Sigmoid colon (tissue), 7 donors: ENCODE data around the gene PLXNB1. TPM values are rescaled to one million over a fixed set of nuclear protein-coding genes. Genes with fewer than 3 reads are reported as not detected.

Experiments
- DNase-seq: peaks from one replicate; pipeline ENCODE4 v3.0.0-alpha.2; 2019
- H3K27ac ChIP-seq, 4 donors: fragments of 200-600 bp; sonication (generic); one replicate each; pipeline ENCODE4 v1.5.1; 2016 to 2019; ENCODE audit warnings: mild to moderate bottlenecking in 1 of 4
- H3K27me3 ChIP-seq, 3 donors: fragments of 200-600 bp; sonication (generic); one replicate each; pipeline ENCODE4 v1.5.1; 2019; ENCODE audit warnings: mild to moderate bottlenecking in 1 of 3
- H3K36me3 ChIP-seq, 4 donors: fragments of 200-600 bp; sonication (generic); one replicate each; pipeline ENCODE4 v1.5.1; 2016 to 2019
- H3K4me1 ChIP-seq, 4 donors: fragments of 200-600 bp; sonication (generic); one replicate each; pipeline ENCODE4 v1.5.1; 2017 to 2019
- H3K4me3 ChIP-seq, 4 donors: fragments of 200-600 bp; sonication (generic); one replicate each; pipeline ENCODE4 v1.5.1; 2017 to 2019; ENCODE audit warnings: mild to moderate bottlenecking in 2 of 4, moderate library complexity in 1 of 4
- H3K9me3 ChIP-seq, 4 donors: fragments of 200-600 bp in 3 of 4; sonication (generic) in 3 of 4; one replicate each; pipeline versions ENCODE4 v1.5.1 to v1.6.1; 2013 to 2019
- EP300 ChIP-seq, 4 donors: sonication (generic); formaldehyde crosslinking; IDR thresholded peaks; one replicate each; pipeline ENCODE4 v1.6.1; 2017; ENCODE audit warnings: antibody characterized with exemption in 4 of 4
- POLR2A ChIP-seq, 2 donors: fragments of 450-650 bp; IDR thresholded peaks; one replicate each; pipeline ENCODE4 v1.6.1; 2016; ENCODE audit warnings: antibody characterized with exemption in 2 of 2, mild to moderate bottlenecking in 2 of 2, moderate library complexity in 2 of 2
- POLR2AphosphoS5 ChIP-seq, 4 donors: sonication (generic); formaldehyde crosslinking; IDR thresholded peaks; one replicate each; pipeline ENCODE4 v1.6.1; 2017; ENCODE audit warnings: antibody characterized with exemption in 4 of 4
- WGBS, 2 donors: extraction: QIAGEN DNeasy Blood & Tissue Kit; methylation state at CpG; one replicate each; pipeline ENCODE4 v1.1.7; 2013; 5-methylcytosine and 5-hydroxymethylcytosine counted together
- intact Hi-C: fragments of 100-400 bp; cut with DNase I; formaldehyde crosslinking; loops from one replicate; pipeline ENCODE4 v1.15.1; 2023
- polyA plus RNA-seq, 3 donors: library from polyadenylated mRNA; stranded (reverse); fragments of 200-250 nt; gene quantifications; one replicate each; pipeline ENCODE4 v1.2.3, GENCODE V29; 2013
- total RNA-seq, 4 donors: library from RNA; depleted of rRNA; stranded (reverse); fragments of >200 nt; gene quantifications; one replicate each; pipeline ENCODE4 v1.1.0, GENCODE V29; 2016
- TF ChIP-seq, protein P1 (sequence below), 4 experiments: fragments of 450-650 bp in 3 of 4; fragments of 200-600 bp in 1 of 4; IDR thresholded peaks; one replicate each; pipeline ENCODE4 v1.5.1; 2016 to 2019; ENCODE audit warnings: antibody characterized with exemption in 4 of 4, mild to moderate bottlenecking in 3 of 4, moderate library complexity in 2 of 4
- donor health status: healthy with polysubstance abuse.
- donor health status: Bipolar disorder and iron deficiency.
- donor health status: healthy.

Gene PLXNB1
- total and polyA plus RNA-seq, 7 donors = 10.2 to 162 (median 65.7) TPM

DNA sequence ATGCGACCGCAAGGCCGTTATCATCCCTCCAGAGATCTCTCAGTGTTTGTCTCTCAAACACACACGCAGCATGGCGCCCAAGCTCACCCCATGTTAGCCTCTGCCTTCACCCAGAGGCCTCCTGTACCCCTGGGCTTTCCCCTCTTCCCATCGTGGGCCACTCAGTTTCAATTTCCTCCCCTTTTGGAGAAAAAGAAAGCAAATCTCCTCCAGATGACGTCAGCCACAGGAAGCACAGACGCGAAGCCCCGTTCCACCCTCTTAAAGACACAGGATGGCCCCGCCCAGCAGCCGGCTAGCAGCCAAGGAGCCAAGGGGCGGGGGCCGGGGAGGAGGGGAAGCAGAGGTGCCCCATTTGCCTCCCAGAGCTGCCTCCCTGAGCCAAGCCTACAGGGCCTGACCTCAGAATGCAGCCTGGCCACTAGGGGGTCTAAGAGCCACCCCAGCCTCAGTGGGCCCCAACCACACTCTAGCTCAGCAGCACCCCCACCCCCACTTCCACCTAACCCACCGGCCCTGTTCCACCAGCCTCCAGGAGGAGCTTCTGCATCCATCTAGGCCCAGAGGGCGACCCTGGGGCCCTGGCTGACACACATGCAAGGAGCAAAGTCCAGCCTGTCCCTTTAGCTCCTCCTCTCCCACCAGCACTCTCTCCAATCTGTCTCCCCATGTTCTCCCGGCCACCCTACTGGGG, 43.2 kb upstream of the PLXNB1 start:
- DNase-seq = peak; percentile 96
- intact Hi-C loops = no loop called here
- peaks cover 4 to 26% (median 11%) of the 10 kb centered on the region in 4 donors for H3K36me3 ChIP-seq
- no peaks in the 10 kb centered on the region for H3K9me3 ChIP-seq
- peaks cover 0 to 52% (median 48%) of the 10 kb centered on the region in 4 donors for H3K4me1 ChIP-seq
- WGBS, 2 donors = 1 to 6% methylated on average over 17 of the region's 17 CpGs
- peak overlapping the region; percentile 92 to 98 (median 95) for H3K27ac ChIP-seq
- peak overlapping the region; percentile 54 to 85 (median 72) for H3K4me3 ChIP-seq
- TF ChIP-seq, protein P1, sequence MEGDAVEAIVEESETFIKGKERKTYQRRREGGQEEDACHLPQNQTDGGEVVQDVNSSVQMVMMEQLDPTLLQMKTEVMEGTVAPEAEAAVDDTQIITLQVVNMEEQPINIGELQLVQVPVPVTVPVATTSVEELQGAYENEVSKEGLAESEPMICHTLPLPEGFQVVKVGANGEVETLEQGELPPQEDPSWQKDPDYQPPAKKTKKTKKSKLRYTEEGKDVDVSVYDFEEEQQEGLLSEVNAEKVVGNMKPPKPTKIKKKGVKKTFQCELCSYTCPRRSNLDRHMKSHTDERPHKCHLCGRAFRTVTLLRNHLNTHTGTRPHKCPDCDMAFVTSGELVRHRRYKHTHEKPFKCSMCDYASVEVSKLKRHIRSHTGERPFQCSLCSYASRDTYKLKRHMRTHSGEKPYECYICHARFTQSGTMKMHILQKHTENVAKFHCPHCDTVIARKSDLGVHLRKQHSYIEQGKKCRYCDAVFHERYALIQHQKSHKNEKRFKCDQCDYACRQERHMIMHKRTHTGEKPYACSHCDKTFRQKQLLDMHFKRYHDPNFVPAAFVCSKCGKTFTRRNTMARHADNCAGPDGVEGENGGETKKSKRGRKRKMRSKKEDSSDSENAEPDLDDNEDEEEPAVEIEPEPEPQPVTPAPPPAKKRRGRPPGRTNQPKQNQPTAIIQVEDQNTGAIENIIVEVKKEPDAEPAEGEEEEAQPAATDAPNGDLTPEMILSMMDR (IDR thresholded peaks at IDR 0.05) = peak; percentile 29 to 60 (median 42)
- TF ChIP-seq POLR2A (IDR thresholded peaks at IDR 0.05) (peak; percentile 59 to 70), EP300 (IDR thresholded peaks at IDR 0.05) (no peak), POLR2AphosphoS5 (IDR thresholded peaks at IDR 0.05) (peak; percentile 82 to 90 (median 86))
- no peaks in the 10 kb centered on the region for H3K27me3 ChIP-seq

DNA sequence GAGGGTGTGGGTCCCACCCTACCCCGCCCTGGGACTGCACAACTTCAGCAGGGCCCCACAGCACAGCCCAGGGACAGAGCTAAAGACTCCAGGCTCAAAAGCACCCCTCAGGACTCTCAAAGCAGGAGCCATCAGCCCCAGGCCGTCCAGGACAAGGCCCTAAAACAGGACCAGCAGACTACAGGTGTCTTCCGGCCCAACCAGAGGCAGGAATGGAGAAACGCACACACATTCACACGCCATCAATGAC, 42.7 kb upstream of the PLXNB1 start:
- no peak for DNase-seq
- 0 to 1% methylated on average over 5 of the region's 5 CpGs for WGBS, 2 donors
- Histone ChIP-seq H3K9me3 (no peaks in the 10 kb centered on the region), H3K4me3 (peak overlapping the region; percentile 54 to 85 (median 72)), H3K27me3 (no peaks in the 10 kb centered on the region), H3K4me1 (peaks cover 0 to 57% (median 53%) of the 10 kb centered on the region in 4 donors), H3K27ac (peak overlapping the region; percentile 92 to 98 (median 95)), H3K36me3 (peaks cover 6 to 31% (median 15%) of the 10 kb centered on the region in 4 donors)
- TF ChIP-seq EP300 (IDR thresholded peaks at IDR 0.05) = no peak
- TF ChIP-seq, protein P1 (IDR thresholded peaks at IDR 0.05) = no peak
- intact Hi-C loops = no loop called here

DNA sequence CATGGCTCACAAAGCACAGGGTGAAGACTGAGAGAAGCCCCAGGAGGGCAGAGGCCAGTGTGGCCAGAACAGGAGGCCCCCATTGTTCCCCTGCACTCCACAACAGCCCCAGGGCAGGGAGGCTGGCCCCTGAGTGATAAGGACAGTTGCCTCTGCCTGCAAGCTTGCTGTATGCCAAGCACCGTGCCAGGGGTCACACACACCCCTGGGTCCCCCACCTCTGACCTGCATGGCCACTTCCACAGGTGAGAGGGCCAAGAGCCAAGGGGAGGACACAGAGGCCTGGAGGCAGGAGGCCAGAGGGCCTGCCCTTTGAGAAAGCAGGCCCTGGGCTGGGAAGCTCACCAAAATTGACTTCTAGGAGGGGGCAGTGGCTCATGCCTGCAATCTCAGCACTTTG, 40.4 kb upstream of the PLXNB1 start:
- Histone ChIP-seq H3K27me3 (no peaks in the 10 kb centered on the region), H3K27ac (peak overlapping the region in 3 of 4 donors; percentile 14 to 42 (median 18)), H3K36me3 (peaks cover 9 to 36% (median 16%) of the 10 kb centered on the region in 4 donors), H3K9me3 (no peaks in the 10 kb centered on the region), H3K4me3 (no peak overlapping the region), H3K4me1 (peaks cover 0 to 73% (median 71%) of the 10 kb centered on the region in 4 donors)
- DNase-seq = no peak
- intact Hi-C loops = no loop called here
- WGBS, 2 donors = 46 to 77% methylated on average over 1 of the region's 1 CpG
- TF ChIP-seq, protein P1 (IDR thresholded peaks at IDR 0.05) = no peak
- TF ChIP-seq POLR2A (IDR thresholded peaks at IDR 0.05) (no peak), POLR2AphosphoS5 (IDR thresholded peaks at IDR 0.05) (no peak), EP300 (IDR thresholded peaks at IDR 0.05) (no peak)

DNA sequence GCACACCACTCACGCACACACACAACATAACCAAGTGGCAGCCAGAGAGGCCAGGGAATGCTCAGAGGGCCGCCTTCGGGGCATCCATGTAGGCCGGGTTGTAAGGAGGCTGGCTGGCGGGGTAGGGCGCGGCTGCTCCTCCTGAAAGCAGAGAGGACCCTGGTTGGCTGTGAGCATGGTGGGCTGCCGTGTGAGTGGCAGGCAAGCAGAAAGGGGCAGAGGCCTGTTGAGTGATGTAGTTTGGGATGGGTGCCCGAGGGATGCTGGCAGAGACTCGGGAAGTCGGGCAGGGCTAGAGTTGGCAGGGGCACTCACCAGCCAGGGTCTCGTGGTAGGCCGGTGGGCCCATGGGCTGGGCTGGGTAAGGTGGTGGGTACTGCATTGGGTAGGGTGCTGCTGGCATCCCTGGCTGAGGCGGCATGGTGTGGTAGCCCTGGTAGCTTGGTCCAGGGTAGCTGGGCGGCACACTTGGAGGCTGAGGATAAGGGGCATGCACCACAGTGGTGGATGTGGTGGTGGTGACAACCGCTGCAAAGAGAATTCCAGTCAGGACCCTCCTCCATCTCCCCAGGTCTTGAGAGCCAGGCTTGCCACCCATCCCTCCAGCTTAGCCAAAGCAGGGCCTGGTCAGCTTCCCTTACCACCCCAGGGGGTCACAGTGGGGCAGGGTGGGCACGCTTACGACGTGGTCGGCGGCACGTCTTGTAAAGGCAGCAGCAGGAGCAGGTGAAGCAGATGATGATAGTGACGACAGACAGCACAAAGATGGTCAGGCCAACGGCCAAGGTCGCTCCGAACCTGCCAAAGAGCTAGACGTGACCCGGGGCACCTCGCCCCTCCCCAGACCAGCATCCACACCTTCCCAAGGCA, 39.4 kb upstream of the PLXNB1 start:
- WGBS, 2 donors = 87 to 89% methylated on average over 29 of the region's 29 CpGs
- H3K4me3 ChIP-seq = no peak overlapping the region
- H3K4me1 ChIP-seq = peaks cover 0 to 79% (median 77%) of the 10 kb centered on the region in 4 donors
- H3K27ac ChIP-seq = peak overlapping the region in 3 of 4 donors; percentile 14 to 100 (median 99)
- no peak for DNase-seq
- peaks cover 9 to 36% (median 16%) of the 10 kb centered on the region in 4 donors for H3K36me3 ChIP-seq
- intact Hi-C loops = no loop called here
- no peaks in the 10 kb centered on the region for H3K27me3 ChIP-seq
- TF ChIP-seq POLR2AphosphoS5 (IDR thresholded peaks at IDR 0.05) = no peak
- TF ChIP-seq, protein P1 (IDR thresholded peaks at IDR 0.05) = no peak
- no peak for TF ChIP-seq EP300 (IDR thresholded peaks at IDR 0.05)
- TF ChIP-seq POLR2A (IDR thresholded peaks at IDR 0.05) = no peak
- no peaks in the 10 kb centered on the region for H3K9me3 ChIP-seq
